ENCODE data around the gene RHO.

RHO gene

DNA sequence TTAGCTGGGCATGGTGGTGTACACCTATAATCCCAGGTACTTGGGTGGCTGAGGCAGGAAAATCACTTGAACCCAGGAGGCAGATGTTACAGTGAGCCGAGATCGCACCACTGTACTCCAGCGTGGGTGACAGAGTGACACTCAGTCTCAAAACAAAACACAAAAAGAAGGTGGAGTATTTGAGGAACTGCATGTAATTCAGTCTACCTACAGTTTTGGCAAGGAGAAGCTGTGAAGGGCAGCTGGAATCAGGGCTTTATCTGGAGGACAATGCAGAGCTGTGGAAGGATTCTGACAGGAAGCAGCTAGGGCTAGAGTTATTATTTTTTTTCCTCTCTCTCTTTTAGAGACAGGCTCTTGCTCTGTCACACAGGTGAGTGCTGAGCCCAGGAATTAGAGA, 21.4 kb downstream of the RHO start:
- DNase-seq (ENCODE audit: low spot score), result no peak
- TF ChIP-seq CTCF (conservative IDR thresholded peaks at IDR 0.05; ENCODE audit: low read depth), result no peak
- no peak overlapping the region for H3K27ac ChIP-seq
- ChIA-PET POLR2A (ENCODE audit: low non-redundant PET) (no interaction called here), CTCF (interaction anchor here (0.6 kb wide), 1 partner anchor 17 kb away, joined by 3 read pairs; no protein-coding TSS in a partner anchor)

GRCh38 chr3:129552287-129553050, 24.0 kb downstream of the RHO start:
- DNase-seq (ENCODE audit: low spot score), result no peak
- ChIA-PET POLR2A (ENCODE audit: low non-redundant PET) (no interaction called here), CTCF (no interaction called here)
- no peak for TF ChIP-seq CTCF (conservative IDR thresholded peaks at IDR 0.05; ENCODE audit: low read depth)
- H3K27ac ChIP-seq, result no peak overlapping the region

- no peak for DNase-seq (ENCODE audit: low spot score)
- ChIA-PET POLR2A (ENCODE audit: low non-redundant PET) (no interaction called here), CTCF (no interaction called here)
- TF ChIP-seq CTCF (conservative IDR thresholded peaks at IDR 0.05; ENCODE audit: low read depth), result no peak
- no peak overlapping the region for H3K27ac ChIP-seq
These were observed 24.7 kb downstream of the RHO start for GRCh38 chr3:129553171-129553570.

DNA sequence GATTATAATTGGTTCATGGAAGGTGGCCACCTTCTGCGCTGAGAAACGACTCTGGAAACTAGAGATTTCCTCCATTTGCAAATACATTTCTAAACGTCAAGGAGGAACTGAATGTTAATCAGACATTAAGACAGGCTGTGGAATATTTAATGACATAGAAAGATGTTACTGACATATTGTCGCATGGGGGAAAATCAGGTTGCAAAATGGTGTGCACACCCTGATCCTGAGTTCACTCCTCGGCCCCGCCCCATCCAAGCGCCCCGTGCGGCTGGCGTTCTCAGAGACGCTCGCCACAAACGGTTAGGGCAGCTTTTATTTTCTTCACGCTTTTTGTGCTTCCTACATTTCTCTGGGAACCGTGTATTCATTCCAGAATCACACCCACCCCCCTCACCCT, 25.3 kb downstream of the RHO start:
- DNase-seq (ENCODE audit: low spot score), result no peak
- H3K27ac ChIP-seq, result no peak overlapping the region
- CTCF ChIA-PET, result no interaction called here
- POLR2A ChIA-PET (ENCODE audit: low non-redundant PET), result no interaction called here
- TF ChIP-seq CTCF (conservative IDR thresholded peaks at IDR 0.05; ENCODE audit: low read depth), result no peak

- POLR2A ChIA-PET (ENCODE audit: low non-redundant PET), result no interaction called here
- CTCF ChIA-PET, result interaction anchor here (0.5 kb wide), 1 partner anchor 44 kb away, joined by 5 read pairs; no protein-coding TSS in a partner anchor
- TF ChIP-seq CTCF (conservative IDR thresholded peaks at IDR 0.05; ENCODE audit: low read depth), result no peak
- DNase-seq (ENCODE audit: low spot score), result no peak
- H3K27ac ChIP-seq, result no peak overlapping the region
These were observed 26.1 kb downstream of the RHO start for GRCh38 chr3:129554356-129555152.

- no peak for DNase-seq (ENCODE audit: low spot score)
- no peak overlapping the region for H3K27ac ChIP-seq
- ChIA-PET POLR2A (ENCODE audit: low non-redundant PET) (no interaction called here), CTCF (no interaction called here)
- TF ChIP-seq CTCF (conservative IDR thresholded peaks at IDR 0.05; ENCODE audit: low read depth), result no peak
These were observed 26.7 kb downstream of the RHO start for GRCh38 chr3:129555153-129555550.

All from RWPE1 (cell line).